ENCODE data around the gene GATC.

The GATC gene

DNA sequence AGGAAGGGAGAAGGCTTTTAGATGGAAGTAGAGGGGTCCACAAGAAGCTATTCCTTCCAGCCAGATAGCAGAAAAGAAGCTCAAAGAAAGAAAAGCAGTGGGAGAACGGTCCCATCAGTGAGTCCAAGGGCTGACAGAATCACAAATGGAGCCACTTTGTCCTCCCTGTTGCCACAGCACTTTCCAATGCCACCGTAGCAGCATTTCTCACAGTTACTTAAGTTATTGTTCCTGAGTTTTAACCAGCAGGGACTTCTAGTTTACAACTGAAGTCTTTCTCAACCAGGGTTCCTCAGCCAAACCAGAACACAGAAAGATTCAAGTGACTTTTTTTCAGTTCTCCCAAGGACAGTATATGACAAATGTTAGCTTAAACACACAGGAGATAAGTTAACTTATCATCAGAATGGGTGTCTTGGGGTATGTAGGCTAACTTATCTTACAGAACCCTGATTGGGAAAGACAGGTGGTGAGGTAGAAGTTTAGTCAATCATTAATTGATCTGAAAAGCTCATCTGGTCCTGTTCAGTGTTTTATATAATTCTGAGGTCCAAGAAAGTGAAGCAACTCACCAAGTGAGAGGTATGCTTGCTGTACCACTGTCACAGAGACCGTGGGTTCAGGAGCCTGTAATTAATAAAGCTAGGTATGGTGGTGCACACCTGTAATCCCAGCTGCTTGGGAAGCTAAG lies 7.0 kb downstream of the GATC start:
- peaks cover 5% of the 10 kb centered on the region for H3K4me1 ChIP-seq (ENCODE audit: insufficient read depth, low read length)
- H2AFZ ChIP-seq (ENCODE audit: low read depth, low read length): no peak overlapping the region
- H4K20me1 ChIP-seq (ENCODE audit: insufficient read depth, low read length): peaks cover 24% of the 10 kb centered on the region
- no peak overlapping the region for H3K4me2 ChIP-seq (ENCODE audit: insufficient read depth, low read length)
- H3K79me2 ChIP-seq (ENCODE audit: insufficient read depth, low read length): peaks cover 43% of the 10 kb centered on the region
- no peaks in the 10 kb centered on the region for H3K9me3 ChIP-seq (ENCODE audit: insufficient read depth, low read length, severe bottlenecking)
- no peak for ATAC-seq (ENCODE audit: insufficient read depth, low read depth)
- H3K27ac ChIP-seq (ENCODE audit: low read length): no peak overlapping the region
- H3K9ac ChIP-seq (ENCODE audit: low read depth, low read length): no peak overlapping the region
- TF ChIP-seq, protein P1, sequence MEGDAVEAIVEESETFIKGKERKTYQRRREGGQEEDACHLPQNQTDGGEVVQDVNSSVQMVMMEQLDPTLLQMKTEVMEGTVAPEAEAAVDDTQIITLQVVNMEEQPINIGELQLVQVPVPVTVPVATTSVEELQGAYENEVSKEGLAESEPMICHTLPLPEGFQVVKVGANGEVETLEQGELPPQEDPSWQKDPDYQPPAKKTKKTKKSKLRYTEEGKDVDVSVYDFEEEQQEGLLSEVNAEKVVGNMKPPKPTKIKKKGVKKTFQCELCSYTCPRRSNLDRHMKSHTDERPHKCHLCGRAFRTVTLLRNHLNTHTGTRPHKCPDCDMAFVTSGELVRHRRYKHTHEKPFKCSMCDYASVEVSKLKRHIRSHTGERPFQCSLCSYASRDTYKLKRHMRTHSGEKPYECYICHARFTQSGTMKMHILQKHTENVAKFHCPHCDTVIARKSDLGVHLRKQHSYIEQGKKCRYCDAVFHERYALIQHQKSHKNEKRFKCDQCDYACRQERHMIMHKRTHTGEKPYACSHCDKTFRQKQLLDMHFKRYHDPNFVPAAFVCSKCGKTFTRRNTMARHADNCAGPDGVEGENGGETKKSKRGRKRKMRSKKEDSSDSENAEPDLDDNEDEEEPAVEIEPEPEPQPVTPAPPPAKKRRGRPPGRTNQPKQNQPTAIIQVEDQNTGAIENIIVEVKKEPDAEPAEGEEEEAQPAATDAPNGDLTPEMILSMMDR (IDR thresholded peaks at IDR 0.05; ENCODE audit: borderline replicate concordance, extremely low read depth, low read length, poor library complexity, severe bottlenecking): no peak
- no peak for TF ChIP-seq EZH2 (IDR thresholded peaks at IDR 0.05; ENCODE audit: borderline replicate concordance, low read depth, low read length, severe bottlenecking)
- H3K4me3 ChIP-seq (ENCODE audit: low read depth in 1 of 2, low read length in 2 of 2): no peak overlapping the region
- no peaks in the 10 kb centered on the region for H3K27me3 ChIP-seq (ENCODE audit: insufficient read depth, low read length, poor library complexity)
- H3K36me3 ChIP-seq (ENCODE audit: insufficient read depth, low read length): peaks cover 68% of the 10 kb centered on the region
- DNase-seq: no peak

DNA sequence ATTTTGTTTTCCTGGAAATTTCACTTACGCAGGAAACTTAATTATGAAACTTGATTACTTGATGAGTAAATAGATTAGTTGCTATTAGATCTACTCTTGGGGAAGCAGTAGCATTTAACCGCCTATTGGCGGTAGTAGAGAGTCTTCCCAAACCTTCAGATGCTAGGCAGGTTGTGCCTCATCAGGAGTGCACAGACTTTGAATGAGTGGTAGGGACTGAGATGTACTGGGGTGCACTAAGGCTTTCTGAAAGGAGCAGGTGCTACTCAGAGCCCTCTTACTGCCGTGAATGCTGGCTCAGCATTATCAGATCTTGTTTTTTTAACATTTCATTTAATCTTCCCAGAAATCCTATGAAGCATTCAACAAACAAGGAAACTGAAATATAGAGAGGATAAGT lies 7.7 kb downstream of the GATC start:
- Histone ChIP-seq H3K9ac (ENCODE audit: low read depth, low read length) (no peak overlapping the region), H2AFZ (ENCODE audit: low read depth, low read length) (no peak overlapping the region), H3K9me3 (ENCODE audit: insufficient read depth, low read length, severe bottlenecking) (no peaks in the 10 kb centered on the region), H3K79me2 (ENCODE audit: insufficient read depth, low read length) (peaks cover 35% of the 10 kb centered on the region), H4K20me1 (ENCODE audit: insufficient read depth, low read length) (peaks cover 24% of the 10 kb centered on the region), H3K27ac (ENCODE audit: low read length) (no peak overlapping the region), H3K4me1 (ENCODE audit: insufficient read depth, low read length) (no peaks in the 10 kb centered on the region), H3K4me2 (ENCODE audit: insufficient read depth, low read length) (no peak overlapping the region), H3K36me3 (ENCODE audit: insufficient read depth, low read length) (peaks cover 73% of the 10 kb centered on the region), H3K4me3 (ENCODE audit: low read depth in 1 of 2, low read length in 2 of 2) (no peak overlapping the region), H3K27me3 (ENCODE audit: insufficient read depth, low read length, poor library complexity) (no peaks in the 10 kb centered on the region)
- ATAC-seq (ENCODE audit: insufficient read depth, low read depth) (peak; percentile 84), DNase-seq (peak; percentile 36)
- no peak for TF ChIP-seq EZH2 (IDR thresholded peaks at IDR 0.05; ENCODE audit: borderline replicate concordance, low read depth, low read length, severe bottlenecking)
- TF ChIP-seq, protein P1 (IDR thresholded peaks at IDR 0.05; ENCODE audit: borderline replicate concordance, extremely low read depth, low read length, poor library complexity, severe bottlenecking): peak; percentile 78

DNA sequence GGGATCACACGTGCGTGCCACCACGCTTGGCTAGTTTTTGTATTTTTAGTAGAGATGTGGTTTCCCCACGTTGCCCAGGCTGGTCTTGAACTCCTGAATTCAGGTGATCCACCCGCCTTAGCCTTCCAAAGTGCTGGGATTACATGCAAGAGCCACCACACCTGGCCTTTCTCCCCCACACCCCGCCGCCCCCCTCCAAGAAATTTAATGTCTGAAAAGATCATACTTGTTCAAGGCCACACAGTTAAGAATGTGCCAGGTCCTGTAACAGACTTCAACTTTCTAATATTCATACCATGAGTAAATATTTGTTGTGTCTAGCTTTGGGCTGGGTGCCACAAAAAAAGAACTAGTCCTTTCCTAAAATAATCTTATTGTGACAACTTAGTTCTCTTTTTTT lies 9.1 kb downstream of the GATC start:
- Histone ChIP-seq H3K36me3 (ENCODE audit: insufficient read depth, low read length) (peaks cover 71% of the 10 kb centered on the region), H3K4me1 (ENCODE audit: insufficient read depth, low read length) (no peaks in the 10 kb centered on the region), H3K27me3 (ENCODE audit: insufficient read depth, low read length, poor library complexity) (no peaks in the 10 kb centered on the region), H3K9ac (ENCODE audit: low read depth, low read length) (no peak overlapping the region), H3K9me3 (ENCODE audit: insufficient read depth, low read length, severe bottlenecking) (no peaks in the 10 kb centered on the region), H3K27ac (ENCODE audit: low read length) (no peak overlapping the region), H2AFZ (ENCODE audit: low read depth, low read length) (no peak overlapping the region), H3K4me3 (ENCODE audit: low read depth in 1 of 2, low read length in 2 of 2) (no peak overlapping the region), H3K4me2 (ENCODE audit: insufficient read depth, low read length) (no peak overlapping the region), H4K20me1 (ENCODE audit: insufficient read depth, low read length) (peaks cover 24% of the 10 kb centered on the region), H3K79me2 (ENCODE audit: insufficient read depth, low read length) (peaks cover 30% of the 10 kb centered on the region)
- ATAC-seq (ENCODE audit: insufficient read depth, low read depth) (no peak), DNase-seq (no peak)
- TF ChIP-seq EZH2 (IDR thresholded peaks at IDR 0.05; ENCODE audit: borderline replicate concordance, low read depth, low read length, severe bottlenecking): no peak
- TF ChIP-seq, protein P1 (IDR thresholded peaks at IDR 0.05; ENCODE audit: borderline replicate concordance, extremely low read depth, low read length, poor library complexity, severe bottlenecking): no peak

Data from DND-41 (cell line).